ENCODE results near the gene NT5C3A. TPM values are rescaled to one million over a fixed set of nuclear protein-coding genes. Genes with fewer than 3 reads are reported as not detected.
A peak's percentile ranks its signal among the peaks of the same experiment; 100 is the strongest.

The NT5C3A gene
- total RNA-seq (10 to 100 TPM; 31.5 to 33.3 TPM), total RNA-seq (33.3 to 117 (median 56.4) reads per million in 172 experiments)
- 39.1 TPM for polyA plus RNA-seq (2013, experiment 1 of 2)
- polyA plus RNA-seq (2013, experiment 2 of 2) = 47.5 TPM

DNA sequence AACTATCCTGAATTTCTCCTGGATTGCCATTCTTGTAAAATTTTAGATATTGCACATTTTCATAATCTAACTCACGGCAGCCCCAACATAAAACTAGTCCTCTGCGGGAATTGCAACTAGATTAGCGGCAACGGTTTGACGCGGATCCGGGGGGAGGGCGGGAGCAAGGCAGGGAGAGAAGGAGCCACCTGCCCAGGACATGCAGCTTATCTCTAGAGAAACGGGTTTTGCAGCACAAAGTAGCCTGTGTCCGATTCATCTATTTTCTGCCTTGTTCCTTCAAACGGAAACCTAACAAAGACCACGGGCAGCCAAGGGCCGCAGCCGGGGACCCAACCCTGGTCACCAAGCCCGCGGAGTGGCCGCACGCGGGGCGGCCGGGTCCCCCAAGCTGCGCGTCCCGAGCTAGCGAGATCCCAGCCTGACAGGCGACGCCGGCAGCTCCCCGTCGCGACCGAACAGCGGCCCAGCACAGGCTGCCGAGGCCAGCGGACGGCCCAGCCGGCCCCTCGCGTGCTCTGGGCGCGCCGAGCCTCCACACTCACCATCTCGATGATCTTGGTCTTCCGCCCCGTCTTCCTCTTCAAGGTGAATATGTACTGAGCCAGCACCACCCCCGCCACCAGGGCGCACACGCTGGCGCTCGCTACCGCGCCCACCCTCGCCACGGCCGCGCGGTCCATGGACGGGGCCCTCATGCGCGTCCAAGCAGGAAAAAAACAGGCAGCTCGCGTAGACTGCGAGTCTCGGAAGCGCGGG is at the start of gene NT5C3A:
TSS of gene NT5C3A (minus strand) at position 754 of the 759 bp plus-strand sequence. CDS start at position 683, 71 bp downstream.
- Histone ChIP-seq H3K27ac (ENCODE audit: low read depth in 1 of 2, low read length in 2 of 2) (peak within 1 kb of the TSS; percentile 75 to 89), H3K36me3 (ENCODE audit: insufficient read depth, low read length) (peaks cover 6% of the 10 kb centered on the region), H3K9me3 (ENCODE audit: control insufficient read depth in 1 of 2, insufficient read depth in 1 of 2, low read length in 2 of 2) (no peaks in the 10 kb centered on the region), H3K27me3 (ENCODE audit: control insufficient read depth in 1 of 2, insufficient read depth in 2 of 2, low read length in 2 of 2) (no peaks in the 10 kb centered on the region), H3K4me3 (ENCODE audit: low read length) (peak within 1 kb of the TSS; percentile 72), H3K4me1 (ENCODE audit: insufficient read depth, low read length) (peaks cover 25% of the 10 kb centered on the region)
- H3K36me3 Mint-ChIP-seq (ENCODE audit: low read depth) = peaks cover 12% of the 10 kb centered on the region
- ChIA-PET POLR2A (interaction anchor here (0.6 to 3.9 kb wide), 15 partner anchors 9 to 567 kb away, joined by 3 to 59 read pairs (median 6); partner anchors contain the start of genes AVL9, KBTBD2 and RP9), CTCF (interaction anchor here (1.0 to 2.9 kb wide), 4 partner anchors 22 to 215 kb away, joined by 3 to 23 read pairs (median 4); partner anchors contain the start of gene RP9)
- peaks cover 54% of the 10 kb centered on the region for H3K4me1 Mint-ChIP-seq (ENCODE audit: low read depth)
- no peak for TF ChIP-seq CTCF (IDR thresholded peaks at IDR 0.05)
- H3K4me3 Mint-ChIP-seq = peak within 1 kb of the TSS; percentile 98
- intact Hi-C loops (cut with DNase I, micrococcal nuclease) = loop anchor here (1.0 to 5.0 kb wide), 6 partner anchors 47 to 570 kb away; partner anchors contain the start of genes KBTBD2 (in 2 of the 2), BBS9 (in 1 of the 2), LSM5 (in 1 of the 2) and RP9 (in 1 of the 2)
- ATAC-seq (ENCODE audit: poor library complexity) (no peak), DNase-seq (peak in 10 of 14 experiments; percentile 1 to 56 (median 18))
- H3K27me3 Mint-ChIP-seq = no peaks in the 10 kb centered on the region
- peak within 1 kb of the TSS; percentile 95 for H3K27ac Mint-ChIP-seq
- H3K9me3 Mint-ChIP-seq = peaks cover 6% of the 10 kb centered on the region

- intact Hi-C loops (cut with DNase I, micrococcal nuclease) = loop anchor here in 1 of 2 experiments (5.0 kb wide), 1 partner anchor 614 kb away; the partner anchor contains the start of gene AVL9
- peaks cover 2 to 3% of the 10 kb centered on the region in 2 experiments for H3K27me3 ChIP-seq (ENCODE audit: control insufficient read depth in 1 of 2, insufficient read depth in 2 of 2, low read length in 2 of 2)
- H3K9me3 ChIP-seq (ENCODE audit: control insufficient read depth in 1 of 2, insufficient read depth in 1 of 2, low read length in 2 of 2) = no peaks in the 10 kb centered on the region
- POLR2A ChIA-PET = no interaction called here
- H3K27me3 Mint-ChIP-seq = peaks cover 39% of the 10 kb centered on the region
- ATAC-seq (ENCODE audit: poor library complexity) (no peak), DNase-seq (no peak)
- H3K27ac Mint-ChIP-seq = no peak overlapping the region
- H3K36me3 ChIP-seq (ENCODE audit: insufficient read depth, low read length) = no peaks in the 10 kb centered on the region
- H3K4me3 ChIP-seq (ENCODE audit: low read length) = no peak overlapping the region
- H3K4me3 Mint-ChIP-seq = no peak overlapping the region
- H3K9me3 Mint-ChIP-seq = no peaks in the 10 kb centered on the region
- no peak for TF ChIP-seq CTCF (IDR thresholded peaks at IDR 0.05)
- H3K27ac ChIP-seq (ENCODE audit: low read depth in 1 of 2, low read length in 2 of 2) = no peak overlapping the region
- CTCF ChIA-PET = no interaction called here
- H3K4me1 Mint-ChIP-seq (ENCODE audit: low read depth) = peaks cover 28% of the 10 kb centered on the region
- peaks cover 27% of the 10 kb centered on the region for H3K4me1 ChIP-seq (ENCODE audit: insufficient read depth, low read length)
- H3K36me3 Mint-ChIP-seq (ENCODE audit: low read depth) = peaks cover 5% of the 10 kb centered on the region
These were observed 49.0 kb upstream of the NT5C3A start for GRCh38 chr7:33111614-33112013.

DNA sequence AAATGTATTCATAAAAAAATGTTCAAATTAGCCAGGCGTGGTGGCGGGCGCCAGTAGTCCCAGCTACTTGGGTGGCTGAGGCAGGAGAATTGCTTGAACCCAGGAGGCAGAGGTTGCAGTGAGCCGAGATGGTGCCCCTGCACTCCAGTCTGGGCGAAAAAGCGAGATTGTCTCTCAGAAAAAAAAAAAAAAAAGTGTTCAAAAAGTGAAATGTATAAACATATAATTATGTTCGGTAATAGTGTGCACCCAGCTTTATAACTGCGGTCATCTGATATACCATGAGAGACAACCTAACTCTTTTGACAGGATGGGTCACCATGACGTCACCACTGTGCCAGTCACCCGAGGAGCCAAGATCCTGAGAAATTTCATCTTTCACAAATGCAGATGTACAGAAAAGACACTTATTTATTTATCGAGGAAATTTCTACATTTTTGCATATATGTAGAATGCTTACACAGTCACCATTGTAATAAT is 47.2 kb upstream of the NT5C3A start:
- no peak for TF ChIP-seq CTCF (IDR thresholded peaks at IDR 0.05)
- Mint-ChIP-seq H3K27ac (no peak overlapping the region), H3K4me3 (peak overlapping the region; percentile 88), H3K36me3 (ENCODE audit: low read depth) (peaks cover 5% of the 10 kb centered on the region), H3K4me1 (ENCODE audit: low read depth) (peaks cover 45% of the 10 kb centered on the region), H3K9me3 (no peaks in the 10 kb centered on the region), H3K27me3 (peaks cover 24% of the 10 kb centered on the region)
- ChIA-PET CTCF (interaction anchor here (0.9 to 4.4 kb wide), 9 partner anchors 11 to 620 kb away, joined by 3 to 32 read pairs (median 5); partner anchors contain the start of genes AVL9, LSM5 and NT5C3A), POLR2A (interaction anchor here (1.1 to 3.2 kb wide), 2 partner anchors 20 to 47 kb away, joined by 7 to 28 read pairs; partner anchors contain the start of genes BBS9 and NT5C3A)
- intact Hi-C loops (cut with DNase I, micrococcal nuclease) = loop anchor here (1.0 to 5.0 kb wide), 11 partner anchors 20 to 622 kb away; partner anchors contain the start of genes AVL9 (in 1 of the 2), BBS9 (in 1 of the 2), KBTBD2 (in 1 of the 2) and LSM5 (in 1 of the 2)
- H3K4me1 ChIP-seq (ENCODE audit: insufficient read depth, low read length) = peaks cover 34% of the 10 kb centered on the region
- ATAC-seq (ENCODE audit: poor library complexity) = no peak
- H3K4me3 ChIP-seq (ENCODE audit: low read length) = peak overlapping the region; percentile 54
- H3K27me3 ChIP-seq (ENCODE audit: control insufficient read depth in 1 of 2, insufficient read depth in 2 of 2, low read length in 2 of 2) = peaks cover 2 to 3% of the 10 kb centered on the region in 2 experiments
- H3K27ac ChIP-seq (ENCODE audit: low read depth in 1 of 2, low read length in 2 of 2) = no peak overlapping the region
- DNase-seq = peak in 3 of 14 experiments; percentile 11 to 39 (median 28)
- no peaks in the 10 kb centered on the region for H3K9me3 ChIP-seq (ENCODE audit: control insufficient read depth in 1 of 2, insufficient read depth in 1 of 2, low read length in 2 of 2)
- peaks cover under 1% of the 10 kb centered on the region for H3K36me3 ChIP-seq (ENCODE audit: insufficient read depth, low read length)

Data from CD4-positive, alpha-beta T cell (primary cell).